ENCODE data around the gene PCDHGA1.

GRCh38 chr5:141420855-141421488 lies 90.7 kb downstream of the PCDHGA1 start, which contains the start of gene PCDHGA11:
- TF ChIP-seq SUZ12 (IDR thresholded peaks at IDR 0.05), result no peak
- TF ChIP-seq BHLHE40 (IDR thresholded peaks at IDR 0.05; ENCODE audit: borderline replicate concordance), result no peak
- peak; percentile 39; the same call in 1 of the 2 replicates for TF ChIP-seq L3MBTL2 (conservative IDR thresholded peaks at IDR 0.05)
- no peak for TF ChIP-seq ZNF384 (IDR thresholded peaks at IDR 0.05)
- TF ChIP-seq SP1 (IDR thresholded peaks at IDR 0.05), result no peak
- no peak for TF ChIP-seq FOXM1 (IDR thresholded peaks at IDR 0.05; ENCODE audit: borderline replicate concordance)
- no peak for TF ChIP-seq FOXK2 (IDR thresholded peaks at IDR 0.05)
- TF ChIP-seq HDGF (IDR thresholded peaks at IDR 0.05; ENCODE audit: borderline replicate concordance), result no peak
- TF ChIP-seq, protein P1, sequence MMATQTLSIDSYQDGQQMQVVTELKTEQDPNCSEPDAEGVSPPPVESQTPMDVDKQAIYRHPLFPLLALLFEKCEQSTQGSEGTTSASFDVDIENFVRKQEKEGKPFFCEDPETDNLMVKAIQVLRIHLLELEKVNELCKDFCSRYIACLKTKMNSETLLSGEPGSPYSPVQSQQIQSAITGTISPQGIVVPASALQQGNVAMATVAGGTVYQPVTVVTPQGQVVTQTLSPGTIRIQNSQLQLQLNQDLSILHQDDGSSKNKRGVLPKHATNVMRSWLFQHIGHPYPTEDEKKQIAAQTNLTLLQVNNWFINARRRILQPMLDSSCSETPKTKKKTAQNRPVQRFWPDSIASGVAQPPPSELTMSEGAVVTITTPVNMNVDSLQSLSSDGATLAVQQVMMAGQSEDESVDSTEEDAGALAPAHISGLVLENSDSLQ (IDR thresholded peaks at IDR 0.05), result no peak

Measured in HEK293T (cell line).